Activated naive CD4-positive, alpha-beta T cell treated with anti-CD3 and anti-CD28 coated beads, Interleukin-2, amount 50 U/mL, for 72 hours (primary cell): ENCODE data around the gene SLC17A8. TPM values are rescaled to one million over a fixed set of nuclear protein-coding genes. Genes with fewer than 3 reads are reported as not detected.
"Not testable (repeated sequence)": the region's sequence is repeated elsewhere in the genome, so short reads cannot be mapped to it uniquely, and the experiment has no call there.

Experiments used
- ATAC-seq, 2 donors: fragments of 150-1000 bp; cut with Tn5 transposase; 2 replicates each; pipeline ENCODE4 v1.10.0; 2021; ENCODE audit warnings: mild to moderate bottlenecking in 2 of 2, moderate library complexity in 2 of 2
- DNase-seq, 2 donors: peaks; one replicate each; pipeline ENCODE4 v3.0.0; 2021 to 2022; ENCODE audit warnings: low spot score in 2 of 2
- H3K27ac Mint-ChIP-seq, 2 donors: one replicate each; pipeline ENCODE4 v1.8.0; 2022; ENCODE audit warnings: mild to moderate bottlenecking in 2 of 2, mixed read lengths in 2 of 2
- H3K36me3 Mint-ChIP-seq, 2 donors: one replicate each; pipeline ENCODE4 v1.8.0; 2022; ENCODE audit warnings: mixed read lengths in 2 of 2
- H3K9me3 Mint-ChIP-seq, 2 donors: one replicate each; pipeline ENCODE4 v1.8.0; 2022; ENCODE audit warnings: mixed read lengths in 2 of 2
- total RNA-seq, 2 donors: library from RNA; stranded (reverse); gene quantifications; one replicate each; pipeline ENCODE4 v1.2.3, GENCODE V29; 2022

SLC17A8 gene
- total RNA-seq, 2 donors from 2014 or later = not detected

GRCh38 chr12:100395811-100396210 is 38.9 kb downstream of the SLC17A8 start:
- no peak overlapping the region for H3K27ac Mint-ChIP-seq
- no peak for ATAC-seq
- no peaks in the 10 kb centered on the region for H3K9me3 Mint-ChIP-seq
- H3K36me3 Mint-ChIP-seq = no peaks in the 10 kb centered on the region
- DNase-seq = no peak

GRCh38 chr12:100398307-100398706 is 41.4 kb downstream of the SLC17A8 start:
- no peaks in the 10 kb centered on the region for H3K36me3 Mint-ChIP-seq
- no peaks in the 10 kb centered on the region for H3K9me3 Mint-ChIP-seq
- H3K27ac Mint-ChIP-seq = no peak overlapping the region
- ATAC-seq (no peak), DNase-seq (no peak)

DNA sequence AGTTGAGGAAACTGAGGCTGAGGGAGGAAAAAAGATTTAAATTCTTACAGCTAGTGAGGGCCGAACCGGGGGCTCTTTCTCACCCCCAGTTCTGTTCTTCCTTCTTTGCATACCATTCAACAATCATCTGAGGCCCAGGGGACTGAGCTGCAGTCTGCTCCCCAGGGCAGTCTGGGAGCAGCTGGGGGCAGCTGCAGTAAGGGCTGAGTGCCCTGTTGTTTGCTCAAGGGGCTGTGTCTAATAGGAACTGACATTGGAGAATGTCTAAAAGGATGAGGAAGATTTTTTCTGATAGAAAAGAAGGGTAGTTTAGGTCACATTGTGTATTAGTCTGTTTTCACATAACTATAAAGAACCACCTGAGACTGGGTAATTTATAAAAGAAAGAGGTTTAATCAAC is 42.2 kb downstream of the SLC17A8 start:
- Mint-ChIP-seq H3K9me3 (no peaks in the 10 kb centered on the region), H3K36me3 (no peaks in the 10 kb centered on the region), H3K27ac (no peak overlapping the region)
- ATAC-seq = no peak
- no peak for DNase-seq

GRCh38 chr12:100401660-100402059 is 44.8 kb downstream of the SLC17A8 start:
- H3K9me3 Mint-ChIP-seq = no peaks in the 10 kb centered on the region
- H3K27ac Mint-ChIP-seq = no peak overlapping the region
- no peaks in the 10 kb centered on the region for H3K36me3 Mint-ChIP-seq
- no peak for ATAC-seq
- DNase-seq = no peak

- Mint-ChIP-seq H3K27ac (no peak overlapping the region), H3K36me3 (no peaks in the 10 kb centered on the region), H3K9me3 (no peaks in the 10 kb centered on the region)
- ATAC-seq = no peak
- no peak for DNase-seq
Observed at GRCh38 chr12:100402763-100403162, 45.9 kb downstream of the SLC17A8 start.

DNA sequence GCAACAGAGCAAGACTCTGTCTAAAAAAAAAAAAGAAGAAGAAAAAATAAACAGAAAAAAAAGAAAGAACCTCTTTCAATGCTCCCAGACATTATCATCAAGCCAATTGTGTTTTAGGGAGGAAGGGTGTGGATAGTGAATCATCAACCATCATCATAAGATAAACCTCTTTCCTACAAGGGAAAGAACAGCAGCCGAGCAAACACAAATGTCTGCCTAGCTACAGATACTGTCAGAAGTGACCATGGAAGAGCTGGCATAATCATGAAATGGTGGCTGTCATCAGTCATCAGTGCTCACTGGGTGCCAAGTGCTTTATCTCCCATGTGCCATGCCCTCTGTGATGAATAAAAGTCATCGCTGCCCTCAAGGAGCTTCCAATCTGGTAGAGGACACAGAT is 46.6 kb downstream of the SLC17A8 start:
- DNase-seq (no peak), ATAC-seq (no peak)
- Mint-ChIP-seq H3K27ac (no peak overlapping the region), H3K9me3 (no peaks in the 10 kb centered on the region), H3K36me3 (no peaks in the 10 kb centered on the region)

GRCh38 chr12:100404769-100405407 is 48.0 kb downstream of the SLC17A8 start:
- Mint-ChIP-seq H3K27ac (no peak overlapping the region), H3K36me3 (no peaks in the 10 kb centered on the region), H3K9me3 (no peaks in the 10 kb centered on the region)
- ATAC-seq (peak; percentile 43 to 71), DNase-seq (peak in 1 of 2 donors; percentile 47)

- H3K36me3 Mint-ChIP-seq = no peaks in the 10 kb centered on the region
- H3K9me3 Mint-ChIP-seq = no peaks in the 10 kb centered on the region
- no peak for DNase-seq
- no peak overlapping the region for H3K27ac Mint-ChIP-seq
- ATAC-seq = no peak
Observed at GRCh38 chr12:100413001-100413400, 56.1 kb downstream of the SLC17A8 start.

- no peak for DNase-seq
- H3K9me3 Mint-ChIP-seq = no peaks in the 10 kb centered on the region
- ATAC-seq = no peak
- H3K36me3 Mint-ChIP-seq = no peaks in the 10 kb centered on the region
- no peak overlapping the region for H3K27ac Mint-ChIP-seq
Observed at GRCh38 chr12:100414739-100415138, 57.9 kb downstream of the SLC17A8 start.

DNA sequence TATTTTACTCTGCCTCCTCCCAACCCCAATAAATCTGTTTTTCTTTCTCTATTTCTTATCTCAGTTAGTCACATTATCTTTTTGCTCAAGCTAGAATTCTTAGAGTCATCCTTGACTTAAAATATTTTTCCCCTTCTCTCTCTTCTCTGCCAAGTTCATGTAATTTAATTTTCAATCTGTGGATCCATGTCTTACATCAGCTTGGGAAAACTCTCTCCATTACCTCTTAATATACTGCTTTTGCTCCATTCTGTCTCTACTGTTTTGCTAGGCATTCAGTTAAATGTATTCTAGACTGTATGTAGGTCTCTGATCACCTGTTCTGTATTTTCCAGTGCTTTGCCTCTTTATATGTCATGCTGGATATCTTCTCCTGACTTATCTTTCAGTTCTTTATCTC is 65.8 kb downstream of the SLC17A8 start:
- no peaks in the 10 kb centered on the region for H3K36me3 Mint-ChIP-seq
- H3K9me3 Mint-ChIP-seq = peaks cover 12 to 21% of the 10 kb centered on the region in 2 donors
- no peak overlapping the region for H3K27ac Mint-ChIP-seq
- ATAC-seq = no peak
- DNase-seq = no peak

GRCh38 chr12:100426145-100426544 is 69.3 kb downstream of the SLC17A8 start:
- Mint-ChIP-seq H3K9me3 (peaks cover 12 to 21% of the 10 kb centered on the region in 2 donors), H3K27ac (no peak overlapping the region), H3K36me3 (no peaks in the 10 kb centered on the region)
- DNase-seq (no peak), ATAC-seq (no peak)

GRCh38 chr12:100427078-100427477 is 70.2 kb downstream of the SLC17A8 start:
- H3K36me3 Mint-ChIP-seq = no peaks in the 10 kb centered on the region
- ATAC-seq (no peak), DNase-seq (no peak)
- peaks cover 12 to 21% of the 10 kb centered on the region in 2 donors for H3K9me3 Mint-ChIP-seq
- H3K27ac Mint-ChIP-seq = no peak overlapping the region

DNA sequence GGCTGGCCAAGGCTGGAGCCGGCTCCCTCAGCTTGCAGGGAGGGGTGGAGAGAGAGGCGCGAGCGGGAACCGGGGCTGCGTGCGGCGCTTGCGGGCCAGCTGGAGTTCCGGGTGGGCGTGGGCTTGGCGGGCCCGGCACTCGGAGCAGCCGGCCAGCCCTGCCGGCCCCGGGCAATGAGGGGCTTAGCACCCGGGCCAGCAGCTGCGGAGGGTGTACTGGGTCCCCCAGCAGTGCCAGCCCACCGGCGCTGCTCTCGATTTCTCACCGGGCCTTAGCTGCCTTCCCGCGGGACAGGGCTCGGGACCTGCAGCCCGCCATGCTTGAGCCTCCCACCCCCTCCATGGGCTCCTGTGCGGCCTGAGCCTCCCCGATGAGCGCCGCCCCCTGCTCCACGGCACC is 73.4 kb downstream of the SLC17A8 start:
- H3K27ac Mint-ChIP-seq, DNase-seq, H3K36me3 Mint-ChIP-seq, ATAC-seq: not testable (repeated sequence)
- H3K9me3 Mint-ChIP-seq = peaks cover 3 to 12% of the 10 kb centered on the region in 2 donors

DNA sequence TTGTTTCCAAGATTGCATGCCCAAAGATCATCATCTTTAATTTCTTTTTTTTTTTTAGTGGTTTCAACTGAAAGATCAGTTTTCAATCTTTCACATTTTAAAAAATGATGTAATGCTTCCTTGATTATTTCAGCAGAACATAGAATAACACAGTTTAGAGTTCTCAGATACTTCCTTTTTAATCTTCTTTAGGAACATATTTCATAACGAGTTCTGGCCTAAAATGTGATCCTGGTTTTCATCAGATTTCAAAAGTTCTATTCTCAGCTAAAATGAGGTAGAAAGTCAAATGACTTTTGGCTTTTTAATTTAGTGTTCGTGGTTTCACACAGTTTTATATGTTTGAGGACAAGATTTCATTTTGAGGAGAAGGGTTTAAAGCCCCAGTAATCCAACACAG is 76.8 kb downstream of the SLC17A8 start:
- Mint-ChIP-seq H3K9me3 (no peaks in the 10 kb centered on the region), H3K36me3 (no peaks in the 10 kb centered on the region), H3K27ac (no peak overlapping the region)
- ATAC-seq (no peak), DNase-seq (no peak)

DNA sequence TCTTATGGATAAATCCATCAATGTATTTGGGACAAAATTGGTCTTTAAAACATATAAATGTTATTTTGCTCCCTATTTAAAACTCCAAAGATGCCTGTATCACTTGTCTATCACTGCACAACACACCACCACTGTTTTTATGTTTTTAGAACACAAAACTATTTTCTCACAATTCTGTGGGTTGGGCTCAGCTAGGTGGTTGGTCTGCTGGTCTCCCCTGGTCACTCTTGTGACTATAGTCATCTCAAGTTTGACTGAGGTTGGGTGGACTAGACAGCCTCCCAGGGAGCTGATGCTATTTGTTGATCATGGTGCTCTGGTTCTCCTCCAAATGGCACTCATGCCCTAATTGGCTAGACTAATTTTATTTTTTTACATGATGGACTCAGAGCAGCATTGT is 77.3 kb downstream of the SLC17A8 start:
- no peaks in the 10 kb centered on the region for H3K36me3 Mint-ChIP-seq
- no peaks in the 10 kb centered on the region for H3K9me3 Mint-ChIP-seq
- no peak for ATAC-seq
- DNase-seq = no peak
- H3K27ac Mint-ChIP-seq = no peak overlapping the region

GRCh38 chr12:100435957-100436356 is 79.1 kb downstream of the SLC17A8 start:
- DNase-seq (no peak), ATAC-seq (no peak)
- no peaks in the 10 kb centered on the region for H3K36me3 Mint-ChIP-seq
- H3K27ac Mint-ChIP-seq = no peak overlapping the region
- H3K9me3 Mint-ChIP-seq = no peaks in the 10 kb centered on the region

GRCh38 chr12:100437038-100437841 is 80.4 kb downstream of the SLC17A8 start:
- H3K27ac Mint-ChIP-seq = no peak overlapping the region
- H3K36me3 Mint-ChIP-seq = no peaks in the 10 kb centered on the region
- DNase-seq (no peak), ATAC-seq (no peak)
- H3K9me3 Mint-ChIP-seq = no peaks in the 10 kb centered on the region

GRCh38 chr12:100439797-100440196 is 82.9 kb downstream of the SLC17A8 start:
- Mint-ChIP-seq H3K36me3 (no peaks in the 10 kb centered on the region), H3K27ac (no peak overlapping the region), H3K9me3 (no peaks in the 10 kb centered on the region)
- no peak for ATAC-seq
- DNase-seq = no peak
